NCI-H2107 (cell line): Measurements from ENCODE around the gene MED17.
"Not testable (repeated sequence)": the region's sequence is repeated elsewhere in the genome, so short reads cannot be mapped to it uniquely, and the experiment has no call there.

ENCODE experiments used
- DNase-seq: peaks from one replicate; lab custom pipeline; 2025; lab: John Stamatoyannopoulos, UW

MED17 gene

DNA sequence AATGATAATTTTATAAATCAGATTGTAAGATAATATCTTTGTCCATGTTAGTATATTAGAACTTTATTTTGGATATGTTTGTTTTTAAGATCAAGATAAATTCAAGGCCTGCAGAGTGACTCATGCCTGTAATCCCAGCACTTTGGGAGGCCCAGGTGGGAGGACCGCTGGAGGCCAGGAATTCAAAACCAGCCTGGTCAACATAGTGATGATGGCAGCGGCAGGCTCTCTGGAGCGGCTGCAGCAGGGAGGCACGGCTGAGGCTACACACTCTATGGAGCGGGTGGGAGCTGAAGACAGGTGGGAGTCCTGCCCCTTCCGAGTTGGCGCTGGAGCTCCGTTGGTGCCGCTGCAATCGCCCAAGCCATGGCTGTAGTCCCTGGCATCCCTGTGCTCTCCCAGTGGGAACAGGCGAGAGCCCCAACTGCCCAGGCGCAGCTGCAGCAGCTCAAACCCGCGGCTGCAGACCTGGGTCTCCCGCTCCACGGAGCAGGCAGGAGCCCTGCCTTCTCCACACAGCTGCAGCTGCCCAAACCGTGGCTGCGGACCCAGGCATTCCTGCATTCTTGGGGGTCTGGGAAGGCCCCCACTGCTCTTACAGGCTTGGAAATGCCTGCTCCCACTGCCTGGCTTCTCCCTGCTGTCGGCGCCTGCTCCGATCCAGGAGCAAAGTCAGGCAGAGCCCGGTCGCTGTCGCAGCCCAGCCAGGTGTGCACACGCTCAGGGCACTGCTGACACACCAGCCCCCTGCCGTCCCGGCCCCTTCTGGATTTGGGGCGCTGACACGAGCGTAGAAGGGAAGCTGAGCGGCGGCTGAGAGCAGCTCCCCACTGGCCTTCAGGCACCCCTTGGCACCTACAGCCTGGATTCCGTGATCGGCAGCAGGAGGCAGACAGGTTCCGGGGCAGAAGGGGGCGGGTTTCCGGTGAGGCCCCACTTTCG lies 25.9 kb upstream of the MED17 start:
- DNase-seq: no peak

DNA sequence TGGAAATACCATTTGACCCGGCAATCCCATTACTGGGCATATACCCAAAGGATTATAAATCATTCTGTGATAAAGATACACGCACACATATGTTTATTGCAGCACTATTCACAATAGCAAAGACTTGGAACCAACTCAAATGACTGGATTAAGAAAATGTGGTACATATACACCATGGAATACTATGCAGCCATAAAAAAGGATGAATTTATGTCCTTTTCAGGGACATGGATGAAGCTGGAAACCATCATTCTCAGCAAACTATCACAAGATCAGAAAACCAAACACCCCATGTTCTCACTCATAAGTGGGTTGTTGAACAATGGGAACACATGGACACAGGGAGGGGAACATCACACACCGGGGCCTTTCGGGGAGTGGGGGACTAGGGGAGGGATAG lies 25.0 kb upstream of the MED17 start:
- not testable (repeated sequence) for DNase-seq

DNA sequence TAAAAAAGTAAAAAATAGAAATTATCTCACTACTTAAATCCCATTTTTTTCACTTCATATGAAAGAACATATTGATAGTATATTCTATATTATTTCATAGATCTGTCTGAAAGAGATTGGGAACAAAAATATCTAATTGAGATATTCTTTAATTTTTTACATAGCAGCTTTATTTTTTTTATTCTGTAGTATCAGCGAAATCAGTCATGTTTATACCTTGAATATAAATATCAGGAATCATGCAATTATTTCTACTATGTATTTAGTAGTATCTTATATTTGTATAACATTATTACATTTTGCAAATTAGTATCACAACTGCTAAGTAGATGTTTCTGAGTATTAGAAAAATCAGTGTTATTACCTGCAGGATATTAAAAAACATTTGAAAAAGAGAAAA lies 22.2 kb upstream of the MED17 start:
- DNase-seq: no peak

DNA sequence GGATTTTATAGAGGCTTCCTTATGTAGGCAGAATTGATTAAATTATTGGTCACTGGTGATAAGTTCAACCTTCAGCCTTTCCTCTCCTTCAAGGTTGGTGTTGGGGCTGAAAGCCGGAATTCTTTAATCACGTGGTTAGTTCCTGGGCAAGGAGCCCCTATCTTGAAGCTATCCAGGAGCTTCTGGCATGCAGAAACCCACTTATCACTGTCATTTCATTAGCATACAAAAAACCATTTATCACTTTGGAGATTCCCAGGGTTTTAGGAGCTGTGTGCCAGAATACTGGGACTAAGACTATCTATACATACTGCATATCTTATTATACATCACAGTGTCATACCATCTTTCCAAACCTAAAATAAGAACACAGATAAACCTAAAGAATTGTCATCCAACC lies 18.5 kb upstream of the MED17 start:
- no peak for DNase-seq

DNA sequence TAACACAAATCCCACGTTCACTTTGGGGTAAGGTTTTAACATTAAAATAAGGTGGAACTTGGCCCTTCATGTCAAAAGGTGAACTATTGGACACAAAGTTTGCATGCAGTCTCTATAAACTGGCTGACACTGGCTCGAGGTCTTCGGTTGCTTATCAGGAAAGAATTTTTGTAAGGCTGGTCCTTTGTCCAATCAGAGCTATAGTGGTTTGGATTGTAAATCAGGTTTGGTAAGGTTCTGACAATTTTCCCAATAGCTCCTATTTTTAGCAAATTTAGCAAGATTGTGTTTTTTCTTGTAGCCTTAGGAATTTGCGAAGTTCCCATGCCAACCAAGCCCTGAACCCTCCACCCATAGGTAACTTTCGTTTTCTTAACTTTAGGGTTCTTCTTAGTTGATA lies 17.6 kb upstream of the MED17 start:
- no peak for DNase-seq

DNA sequence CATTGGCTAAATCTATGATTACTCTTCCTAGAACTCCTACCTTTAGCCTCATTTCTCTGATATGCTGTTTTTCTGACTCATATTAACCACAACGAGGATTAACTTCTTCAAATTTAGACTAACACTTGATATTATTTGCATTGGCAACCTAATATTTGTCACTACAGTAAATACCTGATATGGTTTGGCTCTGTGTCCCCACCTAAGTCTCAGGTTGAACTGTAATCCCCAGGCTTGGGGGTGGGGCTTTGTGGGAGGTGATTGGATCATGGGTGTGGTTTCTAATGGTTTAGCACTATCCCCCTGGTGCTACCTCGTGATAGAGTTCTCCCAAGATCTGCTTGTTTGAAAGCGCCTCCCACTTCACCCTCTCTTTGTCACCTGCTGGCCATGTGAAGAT lies 17.1 kb upstream of the MED17 start:
- no peak for DNase-seq

DNA sequence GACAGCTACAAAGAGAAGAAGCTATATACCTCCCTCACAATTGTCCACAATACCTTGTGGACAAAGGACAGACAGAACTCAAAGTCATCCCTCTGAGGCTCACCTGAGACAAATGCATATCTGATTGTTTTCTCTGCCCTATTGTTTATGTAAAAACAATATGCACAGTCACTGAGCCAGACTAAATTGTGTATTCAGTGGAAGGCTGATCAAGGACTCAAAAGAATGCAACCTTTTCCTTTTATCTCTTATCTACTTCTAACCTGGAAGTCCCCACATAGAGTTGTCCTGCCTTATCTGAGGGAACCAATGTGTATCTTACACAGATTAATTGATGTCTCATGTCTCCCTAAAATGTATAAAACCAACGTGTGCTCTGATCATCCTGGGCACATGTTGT lies 13.9 kb upstream of the MED17 start:
- DNase-seq: no peak

DNA sequence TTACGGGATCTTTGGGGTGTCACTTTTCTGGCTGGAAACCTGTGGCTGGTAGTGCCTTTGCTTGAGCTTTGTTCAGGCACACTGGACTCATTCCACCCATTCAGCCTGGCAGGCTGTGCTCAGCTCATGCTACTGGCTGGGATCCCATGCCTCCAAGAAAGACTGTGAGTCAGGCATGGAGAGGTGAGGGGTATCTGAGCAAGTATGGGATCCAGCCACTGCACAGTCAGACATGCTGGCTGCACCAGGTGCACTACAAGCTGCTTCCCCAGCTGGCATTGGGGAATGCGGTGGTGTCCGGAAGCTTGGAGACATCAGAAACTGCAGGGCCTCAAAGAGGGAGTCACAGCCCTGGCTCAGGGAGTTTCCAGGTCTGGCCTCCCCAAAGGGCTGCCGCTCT lies 12.0 kb upstream of the MED17 start:
- no peak for DNase-seq

DNA sequence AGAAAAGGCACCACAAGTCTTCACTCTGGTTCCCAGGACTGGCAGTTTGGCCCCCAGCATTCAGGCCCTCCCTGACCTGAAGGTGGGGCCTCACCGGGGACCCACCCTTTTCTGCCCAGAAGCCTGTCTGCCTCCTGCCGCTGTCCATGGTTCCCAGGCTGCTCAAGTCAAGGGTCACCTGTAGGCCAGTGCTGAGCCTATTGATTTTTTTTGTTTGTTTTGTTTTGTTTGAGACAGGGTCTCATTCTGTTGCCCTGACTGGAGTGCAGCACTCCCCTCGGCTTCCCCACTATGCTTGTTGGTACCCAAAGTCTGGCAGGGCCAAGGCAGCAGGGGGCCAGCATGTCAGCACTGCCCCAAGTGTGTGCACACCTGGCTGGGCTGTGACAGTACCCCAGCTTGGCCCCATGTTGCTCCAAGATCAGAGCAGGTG lies 11.0 kb upstream of the MED17 start:
- DNase-seq: no peak

DNA sequence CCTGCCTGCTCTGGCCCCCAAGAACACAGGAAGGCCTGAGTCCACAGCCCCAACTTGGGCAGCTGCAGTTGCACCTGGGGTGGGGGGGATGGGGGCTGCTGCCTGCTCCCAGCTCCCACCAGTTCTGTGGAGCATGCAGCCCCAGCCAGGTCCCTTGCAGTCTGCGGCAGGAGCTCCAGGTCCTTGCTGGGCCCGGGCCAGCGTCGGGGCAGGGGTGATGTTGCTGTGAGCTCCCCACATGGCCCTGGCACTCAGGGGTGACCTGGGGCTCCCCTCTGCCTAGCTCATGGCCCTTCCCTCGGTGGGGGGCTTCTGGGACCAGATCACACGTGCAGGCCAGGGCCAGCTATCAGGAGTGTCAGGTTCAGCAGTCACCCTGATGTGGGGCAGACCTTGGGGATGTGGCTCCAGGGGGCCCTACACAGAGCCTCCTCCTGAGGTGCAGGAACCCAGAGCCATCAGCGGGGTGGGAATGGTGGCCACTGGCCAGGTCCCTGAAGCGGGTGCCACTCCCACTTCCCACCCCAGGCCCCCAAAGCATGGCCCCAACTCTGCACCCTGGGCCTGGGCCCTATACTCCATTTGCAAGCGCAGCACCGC lies 10.4 kb upstream of the MED17 start:
- no peak for DNase-seq

DNA sequence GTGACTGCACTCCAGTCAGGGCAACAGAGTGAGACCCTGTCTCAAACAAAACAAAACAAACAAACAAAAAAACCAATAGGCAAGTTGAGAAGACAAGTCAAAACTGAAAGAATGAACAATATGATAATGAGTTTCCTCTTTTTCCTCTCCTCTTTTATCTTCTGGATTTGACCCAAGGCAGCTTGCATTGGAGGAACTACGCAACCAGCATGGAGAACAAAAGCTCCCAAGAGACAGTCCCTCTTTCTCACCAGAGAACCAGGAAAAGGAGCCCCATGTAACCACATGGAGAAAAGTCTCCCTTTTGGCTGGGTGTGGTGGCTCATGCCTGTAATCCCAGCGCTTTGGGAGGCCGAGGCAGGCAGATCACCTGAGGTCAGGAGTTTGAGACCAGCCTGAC lies 9.5 kb upstream of the MED17 start:
- not testable (repeated sequence) for DNase-seq

DNA sequence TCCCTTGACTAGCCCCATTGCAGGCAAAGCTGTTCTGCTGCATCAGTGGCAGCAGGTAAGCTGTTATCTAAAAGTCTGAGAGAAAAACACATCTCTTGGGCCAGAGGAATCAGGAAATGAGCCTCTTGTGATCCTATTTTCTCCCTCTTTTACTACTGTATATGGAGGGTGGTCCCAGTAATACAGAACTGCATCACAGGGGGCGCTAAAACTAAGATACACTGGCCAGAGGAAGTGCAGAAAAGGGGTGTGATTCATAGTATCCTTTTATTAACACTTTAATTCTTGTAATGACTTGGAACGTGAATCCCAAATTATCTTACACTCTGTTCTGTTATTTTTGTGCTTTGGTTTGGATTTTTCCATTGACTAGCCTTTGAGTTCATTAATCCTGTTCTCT lies 8.8 kb upstream of the MED17 start:
- DNase-seq: no peak

DNA sequence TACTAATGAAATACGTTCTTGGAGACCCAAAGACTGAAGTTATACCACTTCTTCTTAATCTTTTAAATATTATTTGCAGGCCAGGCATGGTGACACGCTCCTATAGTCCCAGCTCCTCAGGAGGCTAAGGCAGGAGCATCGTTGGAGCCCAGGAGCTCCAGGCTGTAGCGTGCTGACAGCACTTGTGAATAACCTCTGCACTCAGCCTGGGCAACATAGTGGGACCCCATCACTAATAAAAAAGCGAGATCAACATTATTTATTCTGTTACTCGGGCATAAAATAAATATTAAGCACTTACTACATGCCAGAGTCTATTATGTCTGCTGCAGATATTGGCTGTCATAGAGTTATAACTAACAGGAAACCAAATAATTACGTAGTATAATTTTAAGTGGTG lies 720 bp upstream of the MED17 start:
- DNase-seq: no peak

DNA sequence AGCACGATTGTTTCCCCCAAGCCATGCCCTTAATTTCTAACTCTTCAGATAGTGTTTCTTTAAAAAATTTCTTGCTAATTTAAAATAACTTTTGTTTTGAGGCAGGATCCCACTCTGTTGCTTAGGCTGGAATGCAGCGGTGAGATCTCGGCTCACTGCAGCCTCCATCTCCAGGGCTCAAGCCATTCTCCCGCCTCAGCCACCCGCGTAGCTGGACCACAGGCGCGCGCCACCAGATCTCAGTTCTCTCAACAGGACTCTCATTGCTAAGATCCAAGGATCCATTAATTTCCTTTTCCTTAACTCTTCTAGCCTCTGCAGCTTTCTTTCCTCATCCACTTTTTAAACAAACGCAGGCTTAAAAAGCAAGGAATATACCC lies 327 bp upstream of the MED17 start:
- DNase-seq: no peak

DNA sequence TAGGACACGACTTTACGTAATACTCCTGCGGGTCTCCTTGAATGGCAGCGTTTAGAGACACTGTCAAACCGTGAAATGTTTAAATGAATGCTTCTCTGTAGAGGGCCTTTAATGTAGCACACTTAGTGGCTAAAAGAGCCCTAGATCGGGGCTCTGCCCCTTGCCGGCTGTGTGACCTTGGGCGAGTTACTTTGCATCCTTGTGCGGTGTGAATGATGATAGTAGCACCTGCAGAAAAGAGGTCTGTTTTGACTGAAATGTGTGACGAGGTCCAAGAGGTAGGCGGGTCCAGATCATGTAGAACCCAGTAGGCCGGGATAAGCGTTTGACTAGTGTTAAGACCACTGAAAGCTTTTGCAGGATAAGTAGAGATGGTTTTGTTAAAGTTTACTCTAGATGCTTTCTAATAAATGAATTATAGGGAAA lies 866 bp downstream of the MED17 start:
- no peak for DNase-seq

DNA sequence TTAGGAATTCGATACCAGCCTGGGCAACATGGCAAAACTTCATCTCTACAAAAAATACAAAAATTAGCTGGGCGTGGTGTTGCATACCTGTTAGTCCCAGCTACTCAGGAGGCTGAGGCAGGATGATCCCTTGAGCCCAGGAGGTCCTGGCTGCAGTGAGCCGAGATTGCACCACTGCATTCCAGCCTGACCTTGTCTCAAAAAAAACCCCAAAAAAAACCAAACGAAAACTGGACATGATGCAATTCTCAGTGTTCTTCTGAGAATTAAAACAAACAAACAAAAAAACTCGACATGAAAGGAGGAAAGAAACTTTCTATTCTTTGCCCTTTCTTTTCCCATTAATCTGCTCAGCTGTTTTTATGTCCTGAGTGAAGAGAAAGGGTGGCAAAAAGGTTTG lies 7.4 kb downstream of the MED17 start:
- no peak for DNase-seq

DNA sequence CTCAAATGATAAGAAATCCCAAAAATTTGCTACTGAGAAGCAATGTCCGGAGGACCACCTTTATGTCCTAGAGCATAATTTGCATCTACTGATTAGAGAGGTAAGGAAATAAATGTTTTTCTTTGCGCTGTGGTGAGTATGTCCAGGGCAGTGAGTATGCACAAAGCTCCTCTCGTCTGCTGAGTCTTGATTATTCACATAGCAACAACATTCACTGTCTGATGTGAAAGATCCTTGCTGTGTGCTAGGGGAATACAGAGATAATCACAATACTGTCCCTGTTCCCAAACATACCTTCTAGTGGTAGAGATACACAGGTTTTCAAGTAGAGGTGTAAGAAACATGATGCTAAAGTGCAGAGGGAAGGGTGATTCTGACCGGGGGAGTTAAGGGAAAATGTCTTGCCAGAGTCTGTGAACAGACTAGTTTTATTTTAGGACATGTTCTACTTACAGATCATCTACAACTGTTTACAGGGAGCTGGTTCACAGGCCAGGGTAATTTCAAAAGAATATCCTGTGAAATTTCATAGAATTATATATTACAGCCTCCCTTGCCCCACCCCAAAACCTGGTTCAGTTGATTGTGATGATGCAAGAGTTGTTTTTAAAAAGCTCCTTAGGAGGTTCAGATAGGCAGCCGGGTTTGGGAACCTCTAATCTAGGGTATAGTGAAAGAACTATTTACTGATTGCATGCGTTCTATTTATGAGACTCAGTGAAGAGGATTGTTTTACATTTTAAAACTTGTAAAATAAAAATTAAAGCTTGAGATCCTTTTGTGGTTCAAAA lies 12.6 kb downstream of the MED17 start:
- no peak for DNase-seq

DNA sequence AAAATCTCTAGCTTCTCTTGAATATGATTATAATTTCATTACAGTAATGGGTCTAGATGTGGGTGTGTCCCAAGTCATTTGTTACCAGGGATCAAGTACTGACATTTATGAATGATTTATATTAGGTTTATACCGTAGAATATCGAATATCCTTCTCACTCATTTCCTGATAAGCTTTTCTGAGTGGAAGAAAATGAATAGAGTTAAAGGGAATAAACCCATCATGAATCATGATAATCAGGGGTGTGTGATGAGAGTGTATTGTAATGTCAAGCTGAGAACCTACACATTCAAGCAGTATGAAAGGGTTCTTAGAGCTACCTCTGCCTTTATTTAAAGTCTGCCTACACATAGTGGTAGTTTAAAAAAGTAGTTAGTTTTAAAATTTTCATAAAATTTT lies 17.3 kb downstream of the MED17 start:
- no peak for DNase-seq

DNA sequence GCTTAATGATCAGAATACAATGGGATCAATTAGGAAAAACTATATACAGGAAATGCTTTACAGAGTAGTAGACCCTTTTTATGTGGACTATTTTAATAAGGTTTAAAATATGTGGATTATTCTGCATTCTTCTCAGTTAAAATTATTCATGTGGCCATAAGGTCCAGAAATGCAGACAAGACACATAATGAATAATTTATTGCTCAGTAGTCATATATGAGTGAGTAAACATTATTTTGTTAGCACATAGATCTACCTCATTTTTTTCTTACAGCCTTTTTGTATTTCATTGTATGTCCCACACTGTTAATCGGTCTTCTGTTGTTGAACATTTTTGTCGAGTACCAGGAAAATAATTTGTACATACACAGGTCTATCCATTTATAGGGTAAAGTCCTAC lies 20.8 kb downstream of the MED17 start:
- no peak for DNase-seq

DNA sequence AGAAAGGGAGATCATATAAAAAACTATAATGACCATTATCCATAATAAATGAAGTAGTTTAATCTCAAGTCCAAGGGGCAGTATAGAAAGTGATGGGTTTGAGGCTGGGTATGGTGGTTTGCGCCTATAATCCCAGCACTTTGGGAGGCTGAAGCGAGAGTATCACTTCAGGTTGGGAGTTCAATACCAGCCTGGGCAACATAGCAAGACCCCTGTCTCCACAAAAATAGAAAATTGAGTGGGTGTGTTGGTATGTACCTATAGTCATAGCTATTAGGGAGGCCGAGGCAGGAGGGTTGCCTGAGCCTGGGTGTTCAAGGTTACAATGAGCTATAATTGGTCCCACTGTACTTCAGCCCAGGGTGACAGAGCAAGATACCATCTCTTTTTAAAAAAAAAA lies 23.9 kb downstream of the MED17 start:
- no peak for DNase-seq

DNA sequence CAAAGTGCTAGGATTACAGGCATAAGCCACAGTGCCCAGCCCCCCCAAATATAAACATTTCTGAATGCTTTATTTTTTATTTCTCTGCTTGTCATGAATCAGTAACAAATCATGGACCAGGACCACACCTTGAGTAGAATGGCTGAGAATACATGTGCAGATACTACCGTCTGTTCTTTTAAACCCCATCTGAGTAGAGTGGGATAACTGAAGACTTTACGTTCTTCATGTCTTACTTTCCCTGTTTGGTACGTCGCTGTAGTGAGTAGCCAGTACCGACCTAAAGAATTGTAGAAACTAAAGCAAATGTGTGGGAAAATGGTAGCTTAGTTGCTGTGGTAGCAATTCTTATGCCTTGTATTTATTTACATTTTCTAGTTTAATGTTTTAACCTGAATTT lies 29.9 kb downstream of the MED17 start:
- no peak for DNase-seq

DNA sequence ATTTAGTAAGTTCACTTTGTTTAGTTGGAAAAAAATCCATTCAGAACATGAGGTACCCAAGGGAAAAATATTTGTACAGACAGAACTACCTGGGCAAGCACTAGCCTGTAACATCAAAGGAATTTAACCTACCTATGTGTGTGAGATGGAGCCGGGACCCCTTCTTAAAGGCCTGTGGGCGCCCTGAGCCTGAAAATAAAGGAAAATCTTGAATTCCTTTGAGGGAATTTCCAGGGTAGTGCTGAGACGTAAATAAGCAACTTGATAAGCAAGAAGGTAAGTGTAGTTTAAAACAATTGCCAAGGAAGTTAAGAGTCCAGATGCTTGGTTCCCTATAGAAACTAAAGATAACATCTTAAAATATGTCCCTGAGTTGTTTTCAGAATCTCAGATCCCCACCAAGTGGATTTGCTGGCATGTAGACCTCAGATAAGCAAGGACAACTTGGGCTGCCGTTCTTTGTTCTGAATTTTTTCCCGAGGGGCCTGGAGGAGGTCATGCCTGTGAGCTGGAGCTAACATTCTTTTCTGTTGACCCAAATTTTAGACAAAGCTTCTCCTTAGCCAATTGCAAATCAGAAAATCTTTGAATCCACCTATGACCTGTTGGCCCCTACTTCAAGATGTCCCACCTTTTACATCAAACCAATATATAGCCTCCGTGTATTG lies 31.0 kb downstream of the MED17 start:
- DNase-seq: no peak
